IPS-18c (cell line): ENCODE results near the gene PBXIP1.
A peak's percentile ranks its signal among the peaks of the same experiment; 100 is the strongest.

Source experiments
- H3K4me3 ChIP-seq: 2 replicates; pipeline ENCODE4 v1.7.0; 2013; ENCODE audit warnings: low read depth, mild to moderate bottlenecking, low read length, moderate library complexity; ENCODE audit not compliant: insufficient read depth
- H3K9me3 ChIP-seq: one replicate; pipeline ENCODE4 v1.6.1; 2013; ENCODE audit warnings: mild to moderate bottlenecking, low read length, moderate library complexity; ENCODE audit not compliant: control insufficient read depth, insufficient read depth

Gene PBXIP1

GRCh38 chr1:154963643-154964042, 7.7 kb upstream of the PBXIP1 start:
- H3K9me3 ChIP-seq, result no peaks in the 10 kb centered on the region
- H3K4me3 ChIP-seq, result no peak overlapping the region

- H3K9me3 ChIP-seq, result no peaks in the 10 kb centered on the region
- H3K4me3 ChIP-seq, result peak overlapping the region; percentile 20
Measured at GRCh38 chr1:154962795-154963330, 7.0 kb upstream of the PBXIP1 start.

DNA sequence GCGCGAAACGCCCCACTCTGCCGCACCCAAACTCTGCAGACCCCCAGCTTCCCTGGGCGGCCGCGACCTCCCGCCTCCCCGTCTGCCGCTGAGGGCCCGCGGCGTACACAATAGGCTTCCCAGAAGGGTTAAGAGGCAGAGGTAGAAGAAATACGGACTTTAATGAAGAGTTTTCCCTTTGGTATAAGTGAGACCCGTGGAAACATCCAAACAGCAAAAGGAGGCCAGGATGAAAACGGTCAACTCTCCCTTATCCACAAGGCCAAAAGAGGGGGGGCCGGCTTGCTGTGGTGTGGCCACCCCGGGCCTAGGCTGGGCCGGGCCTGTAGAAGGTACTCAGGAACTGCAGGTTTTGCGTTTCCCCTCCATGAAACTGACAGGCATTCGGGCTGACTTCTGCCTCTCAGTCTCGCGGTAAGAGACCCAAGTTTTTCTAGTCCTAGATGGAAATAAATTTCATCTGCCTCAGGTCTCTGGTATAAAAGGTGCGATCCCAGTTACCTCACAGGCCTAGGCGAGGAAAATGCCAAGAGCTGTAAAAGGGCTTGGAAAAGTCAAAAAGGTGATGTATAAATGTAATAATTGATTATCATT, 6.4 kb upstream of the PBXIP1 start:
- Histone ChIP-seq H3K4me3 (peak overlapping the region; percentile 91), H3K9me3 (no peaks in the 10 kb centered on the region)

DNA sequence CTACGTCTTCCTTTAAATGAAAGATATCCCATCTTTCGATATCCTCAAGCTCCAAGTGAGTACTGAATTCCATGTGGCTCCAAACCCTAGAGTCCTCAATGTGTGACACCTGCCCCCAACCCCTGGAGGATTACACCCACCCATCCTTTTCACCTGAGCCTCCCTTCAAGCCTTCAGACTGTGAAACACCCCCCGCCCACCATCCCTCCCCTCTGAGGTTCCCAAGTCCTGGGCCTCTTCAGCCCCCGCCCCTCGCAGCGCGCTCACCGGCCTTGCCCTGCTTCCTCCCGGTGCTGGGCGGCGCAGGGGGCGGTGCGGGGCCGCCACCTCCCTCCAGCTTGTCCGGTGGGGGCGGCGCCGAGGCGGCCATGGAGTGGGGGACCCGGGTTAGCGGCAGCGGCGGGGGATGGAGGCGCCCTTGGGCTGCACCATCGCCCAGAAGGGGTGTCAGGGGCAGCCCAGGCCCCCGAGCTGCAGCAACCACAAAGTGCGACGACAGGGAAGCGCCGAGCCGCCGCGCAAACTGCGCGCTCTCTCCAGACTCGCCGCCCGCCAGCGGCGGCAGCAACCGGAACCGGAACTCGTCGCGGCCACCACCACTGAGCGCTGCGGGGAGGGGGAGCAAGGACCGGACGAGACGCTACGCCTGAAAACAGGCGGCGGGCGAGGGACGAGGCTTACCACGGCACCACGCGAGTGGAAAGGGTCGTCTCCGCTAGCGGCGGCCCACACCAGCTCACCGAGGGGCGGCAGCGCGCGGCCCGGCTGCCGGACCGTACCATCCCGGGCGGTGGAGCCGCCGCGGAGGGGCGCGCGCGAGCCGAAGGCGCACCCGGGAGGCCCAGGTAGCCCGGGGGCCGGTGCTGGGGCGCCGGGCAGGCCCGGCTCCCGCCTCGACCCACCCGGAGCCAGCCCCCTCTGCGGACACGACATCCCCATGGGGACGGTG, 5.6 kb upstream of the PBXIP1 start, which contains the start of gene PYGO2:
PYGO2 (minus strand) TSS at position 576 of the 949 bp plus-strand sequence; CDS start at position 370, 206 bp downstream.
- no peaks in the 10 kb centered on the region for H3K9me3 ChIP-seq
- peak within 1 kb of the TSS; percentile 91 for H3K4me3 ChIP-seq

GRCh38 chr1:154960446-154961136, 4.7 kb upstream of the PBXIP1 start:
- no peaks in the 10 kb centered on the region for H3K9me3 ChIP-seq
- peak overlapping the region; percentile 91 for H3K4me3 ChIP-seq

DNA sequence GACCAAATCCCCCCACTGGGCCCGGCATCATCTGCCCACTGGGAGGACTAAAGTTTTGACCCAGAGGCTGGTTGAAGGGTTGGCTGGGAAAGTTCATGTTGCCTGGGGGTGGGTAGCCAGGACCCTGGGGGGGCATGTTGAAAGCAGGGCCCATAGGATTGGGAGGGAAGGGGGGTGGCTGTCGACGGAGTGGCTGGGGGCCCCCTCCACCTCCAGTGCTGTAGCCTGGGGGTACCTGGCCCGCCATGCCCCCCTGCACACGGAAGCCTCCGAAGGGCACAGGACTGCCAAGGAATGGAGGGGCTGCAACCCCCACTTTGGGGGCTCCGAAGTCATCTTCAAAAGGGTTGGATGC, 3.5 kb upstream of the PBXIP1 start:
- H3K9me3 ChIP-seq, result no peaks in the 10 kb centered on the region
- H3K4me3 ChIP-seq, result no peak overlapping the region

DNA sequence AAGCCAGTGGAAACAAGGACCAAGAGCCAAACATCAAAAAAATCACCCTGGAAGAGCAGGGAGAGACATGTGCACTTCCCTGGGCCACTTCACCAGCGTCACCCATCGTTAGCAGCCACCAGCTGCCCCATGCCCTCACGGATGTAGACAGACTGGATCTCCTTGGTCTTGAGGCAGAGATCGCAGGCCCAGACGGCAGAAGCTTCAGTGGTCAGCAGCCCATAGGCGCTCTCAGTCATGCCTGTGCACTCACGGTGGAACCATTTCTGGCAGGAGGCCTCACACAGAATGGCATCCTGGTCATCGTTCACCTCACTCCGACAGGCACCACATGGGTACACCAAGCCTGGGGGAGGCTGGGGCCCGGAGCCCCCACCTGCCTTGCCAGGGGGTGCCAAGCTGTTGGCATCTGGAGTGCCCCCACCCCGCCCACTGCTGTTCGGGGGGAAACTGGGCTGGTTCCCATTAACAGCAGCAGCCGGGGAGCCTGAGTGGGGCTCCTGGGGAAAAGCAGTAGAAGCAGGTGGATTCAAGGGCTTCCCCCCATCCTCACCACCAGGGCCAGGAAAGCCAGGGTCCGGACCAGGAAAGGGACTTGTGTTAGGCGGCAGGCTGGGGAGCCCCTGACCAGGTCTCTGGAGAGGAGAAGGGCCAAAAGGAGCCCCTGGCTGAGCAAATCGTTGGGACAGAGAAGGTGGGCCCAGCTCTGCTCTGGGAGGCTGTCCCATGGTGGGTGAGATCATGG, 3.0 kb upstream of the PBXIP1 start:
- no peaks in the 10 kb centered on the region for H3K9me3 ChIP-seq
- H3K4me3 ChIP-seq, result no peak overlapping the region

DNA sequence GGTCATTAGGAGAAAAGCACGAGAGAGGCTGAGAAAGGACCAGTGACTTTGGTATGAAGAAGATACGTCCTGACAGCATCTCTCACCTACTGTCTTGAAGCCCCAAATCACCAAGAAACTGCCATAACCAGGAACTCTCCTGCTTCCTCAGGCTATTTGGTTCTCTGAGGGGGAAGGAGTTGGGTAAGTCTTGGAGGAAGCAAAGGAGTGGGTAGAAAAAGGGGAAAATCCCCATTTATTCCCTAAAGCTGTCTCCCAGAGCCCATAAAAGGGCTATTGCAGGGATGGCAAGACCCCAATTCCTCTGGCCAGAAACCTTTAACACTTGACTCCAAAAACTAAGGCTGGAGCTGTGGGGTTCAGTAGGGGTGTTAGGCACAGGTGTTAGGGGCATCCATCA, 2.1 kb upstream of the PBXIP1 start:
- Histone ChIP-seq H3K9me3 (no peaks in the 10 kb centered on the region), H3K4me3 (no peak overlapping the region; the same call in 1 of the 2 replicates)

GRCh38 chr1:154957091-154957657, 1.3 kb upstream of the PBXIP1 start:
- Histone ChIP-seq H3K4me3 (peak overlapping the region; percentile 59), H3K9me3 (no peaks in the 10 kb centered on the region)

DNA sequence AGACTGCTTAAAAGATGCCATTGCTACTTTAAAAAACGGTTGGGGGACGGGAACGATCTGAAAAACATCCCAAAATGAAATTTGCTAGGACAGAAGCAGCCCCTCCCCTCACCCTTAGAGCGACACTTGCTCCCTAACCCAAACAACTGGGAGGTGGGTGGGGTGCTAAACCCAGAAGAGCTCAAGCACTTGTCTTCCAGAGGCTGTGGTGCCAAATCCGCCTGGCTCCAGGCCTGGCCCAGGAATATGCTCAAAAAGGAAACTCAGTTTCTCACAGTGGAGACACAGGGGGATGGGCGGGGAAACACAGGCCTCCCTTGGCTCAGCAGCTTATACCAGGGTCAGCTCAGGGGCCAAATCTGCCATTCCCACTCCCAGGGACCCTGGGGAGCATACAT, 644 bp upstream of the PBXIP1 start:
- peak overlapping the region; percentile 59; the same call in 1 of the 2 replicates for H3K4me3 ChIP-seq

DNA sequence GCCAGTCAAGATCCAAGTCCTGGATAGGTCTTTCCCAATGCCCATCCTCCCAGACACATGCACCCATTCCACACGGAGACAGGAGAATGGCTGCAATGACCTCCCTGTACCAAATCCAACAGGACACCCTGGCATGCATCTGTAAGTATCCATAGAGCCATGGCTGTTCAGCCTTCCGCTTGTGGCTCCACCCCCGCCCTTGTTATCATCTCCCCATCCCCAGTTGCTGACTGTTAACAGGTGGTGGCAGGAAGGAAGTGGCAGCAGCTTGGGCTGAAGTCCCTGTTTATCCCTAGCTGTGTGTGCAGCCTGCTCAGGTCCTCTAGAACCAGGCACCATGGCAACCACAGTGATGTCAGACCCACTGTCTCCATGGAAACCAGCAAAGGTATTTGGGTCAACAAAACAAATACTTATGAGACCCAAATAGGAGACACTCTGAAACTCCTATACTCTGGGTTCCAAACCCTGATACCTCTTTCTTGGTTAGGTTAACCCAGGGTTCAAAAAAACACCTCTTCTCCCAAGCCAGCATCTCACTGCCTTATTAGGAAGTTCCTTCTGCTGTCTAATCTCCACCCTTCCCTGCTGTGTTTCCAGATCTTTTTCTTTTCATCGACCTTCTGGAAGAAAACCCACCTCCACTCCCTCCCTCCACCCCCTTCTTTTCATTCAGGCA, 721 bp downstream of the PBXIP1 start:
- peak overlapping the region; percentile 59 for H3K4me3 ChIP-seq
- H3K9me3 ChIP-seq, result no peaks in the 10 kb centered on the region

More for the DNA sequence above, 644 bp upstream of the PBXIP1 start:
- H3K9me3 ChIP-seq, result no peaks in the 10 kb centered on the region

DNA sequence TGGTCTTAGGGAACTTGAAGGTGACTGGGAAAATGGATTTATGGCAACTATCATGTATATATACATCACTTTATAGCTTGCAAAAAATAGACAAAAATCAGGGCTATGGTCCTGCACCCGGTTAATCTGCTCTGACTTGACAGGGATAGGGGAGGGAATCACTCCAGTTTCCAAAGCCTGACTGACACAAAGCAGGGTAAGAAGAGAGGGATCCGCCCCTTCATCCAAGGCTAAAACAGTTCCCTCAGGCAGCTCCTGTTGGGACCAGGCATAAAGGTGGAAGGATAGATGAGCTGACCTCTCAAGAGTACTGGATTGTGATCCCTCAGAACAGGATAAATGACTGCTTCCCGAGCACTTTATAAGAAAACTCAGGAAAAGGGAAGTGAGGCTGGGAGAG, 1.4 kb downstream of the PBXIP1 start:
- Histone ChIP-seq H3K4me3 (no peak overlapping the region), H3K9me3 (no peaks in the 10 kb centered on the region)

DNA sequence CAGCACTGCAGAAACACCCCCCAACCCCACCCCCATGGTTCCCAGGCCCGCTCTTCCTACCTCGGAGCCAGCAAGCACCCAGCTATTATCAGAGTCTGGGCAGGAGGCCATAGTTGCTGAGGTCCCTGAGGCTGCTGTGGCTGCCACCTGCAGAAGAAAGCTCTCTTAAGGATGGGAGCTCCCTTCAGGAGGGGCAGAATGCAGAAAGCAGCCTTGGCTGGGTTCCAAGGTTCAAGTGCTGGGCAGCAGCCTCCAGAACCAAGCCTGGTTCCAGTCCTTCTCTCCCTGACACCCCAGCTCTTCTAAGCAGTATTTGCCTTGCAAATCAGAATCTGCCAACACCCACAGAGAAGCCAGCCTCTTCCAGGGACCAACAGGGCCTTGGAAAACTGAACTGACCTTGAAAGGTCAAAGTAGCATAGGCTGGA, 2.3 kb downstream of the PBXIP1 start:
- Histone ChIP-seq H3K9me3 (no peaks in the 10 kb centered on the region), H3K4me3 (no peak overlapping the region)

GRCh38 chr1:154952664-154953063, 3.2 kb downstream of the PBXIP1 start:
- Histone ChIP-seq H3K9me3 (no peaks in the 10 kb centered on the region), H3K4me3 (no peak overlapping the region)

DNA sequence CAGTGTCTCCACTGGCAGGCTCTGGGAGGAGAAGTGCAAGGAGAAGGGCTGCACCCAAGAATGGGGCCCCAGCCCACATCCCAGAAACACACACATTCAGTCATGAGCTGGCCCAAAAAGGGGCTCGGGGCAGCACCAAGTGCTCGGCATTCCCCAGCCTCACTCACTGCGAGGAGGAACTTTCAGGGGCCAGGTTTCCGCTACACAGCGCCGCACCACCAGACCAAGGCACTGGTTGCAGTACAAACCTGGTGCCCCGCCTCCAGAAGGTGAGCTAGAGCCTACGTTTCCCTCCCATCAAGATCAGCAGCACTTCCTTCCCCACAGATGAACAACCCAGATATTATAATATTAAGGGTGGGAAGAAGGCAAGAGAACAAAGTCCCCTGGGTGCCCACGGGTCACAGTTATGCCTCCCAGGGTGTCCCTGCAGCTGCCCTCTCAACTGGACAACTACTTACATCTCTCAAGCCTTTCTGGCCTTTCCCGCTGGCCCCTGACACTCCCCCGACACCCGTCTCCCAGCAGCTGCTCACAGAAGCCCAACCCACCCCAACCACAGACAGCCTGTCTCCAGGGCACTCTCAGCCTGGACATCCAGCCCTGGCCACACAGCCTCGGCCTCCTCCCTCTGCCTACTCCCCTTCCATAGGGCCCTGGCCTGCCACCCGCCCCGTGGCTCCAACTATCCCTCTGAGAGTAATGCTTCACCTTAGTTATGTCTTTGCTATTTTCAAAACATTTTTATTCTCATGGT, 3.8 kb downstream of the PBXIP1 start:
- H3K4me3 ChIP-seq, result no peak overlapping the region
- H3K9me3 ChIP-seq, result no peaks in the 10 kb centered on the region
